Neural progenitor cell (in vitro differentiated cells): ENCODE measurements around the gene ENOSF1. TPM values are rescaled to one million over a fixed set of nuclear protein-coding genes. Genes with fewer than 3 reads are reported as not detected.

Experiments
- DNase-seq: peaks from one replicate; pipeline ENCODE4 v3.0.0-alpha.2; 2016; ENCODE audit warnings: low spot score
- H2AFZ ChIP-seq: fragments of 200-600 bp; sonication (generic); replicated peaks from 2 replicates; pipeline ENCODE4 v1.6.1; 2016; ENCODE audit warnings: antibody characterized with exemption
- H3F3A ChIP-seq: fragments of 200-600 bp; sonication (generic); 2 replicates; pipeline ENCODE4 v1.6.1; 2016; ENCODE audit warnings: antibody characterized with exemption, low read depth
- H3K27ac ChIP-seq: fragments of 200-600 bp; sonication (generic); 2 replicates; pipeline ENCODE4 v1.5.1; 2016; ENCODE audit warnings: mild to moderate bottlenecking
- H3K27me3 ChIP-seq: fragments of 200-600 bp; sonication (generic); 2 replicates; pipeline ENCODE4 v1.6.1; 2016; ENCODE audit warnings: mild to moderate bottlenecking, moderate library complexity
- H3K36me3 ChIP-seq: fragments of 200-600 bp; sonication (generic); 2 replicates; pipeline ENCODE4 v1.5.1; 2016
- H3K4me1 ChIP-seq: fragments of 200-600 bp; sonication (generic); 2 replicates; pipeline ENCODE4 v1.6.1; 2016; ENCODE audit warnings: mixed run types
- H3K4me2 ChIP-seq: fragments of 200-600 bp; sonication (generic); 2 replicates; pipeline ENCODE4 v1.6.1; 2016
- H3K4me3 ChIP-seq: fragments of 200-600 bp; sonication (generic); 2 replicates; pipeline ENCODE4 v1.5.1; 2016
- H3K79me2 ChIP-seq: fragments of 200-600 bp; sonication (generic); 2 replicates; pipeline ENCODE4 v1.6.1; 2016; ENCODE audit warnings: low read depth
- H3K9ac ChIP-seq: fragments of 200-600 bp; sonication (generic); 2 replicates; pipeline ENCODE4 v1.6.1; 2016
- H3K9me3 ChIP-seq: fragments of 200-600 bp; sonication (generic); 2 replicates; pipeline ENCODE4 v1.5.1; 2016; ENCODE audit warnings: low read depth
- H4K20me1 ChIP-seq: fragments of 200-600 bp; sonication (generic); 2 replicates; pipeline ENCODE4 v1.6.1; 2016; ENCODE audit warnings: low read depth
- H3K27ac Mint-ChIP-seq: 3 replicates; pipeline ENCODE4 v1.8.0; 2021; ENCODE audit warnings: mixed read lengths
- H3K27me3 Mint-ChIP-seq: 2 replicates; pipeline ENCODE4 v1.8.0; 2022; ENCODE audit warnings: low read depth, mild to moderate bottlenecking, inconsistent platforms, moderate library complexity, mixed read lengths; ENCODE audit not compliant: insufficient read depth
- H3K36me3 Mint-ChIP-seq: 3 replicates; pipeline ENCODE4 v1.8.0; 2021; ENCODE audit warnings: mixed read lengths
- H3K4me1 Mint-ChIP-seq: 3 replicates; pipeline ENCODE4 v1.8.0; 2021; ENCODE audit warnings: mixed read lengths
- H3K4me3 Mint-ChIP-seq: 3 replicates; pipeline ENCODE4 v1.8.0; 2021; ENCODE audit warnings: mild to moderate bottlenecking, moderate library complexity, mixed read lengths
- H3K9me3 Mint-ChIP-seq: 3 replicates; pipeline ENCODE4 v1.8.0; 2020; ENCODE audit warnings: mixed read lengths
- CTCF ChIP-seq: fragments of 200-600 bp; sonication (generic); IDR thresholded peaks from 2 replicates; pipeline ENCODE4 v1.5.1; 2017; ENCODE audit warnings: antibody characterized with exemption, mild to moderate bottlenecking
- EZH2 ChIP-seq: fragments of 200-600 bp; sonication (generic); IDR thresholded peaks from 2 replicates; pipeline ENCODE4 v1.6.1; 2017; ENCODE audit warnings: antibody characterized with exemption, mild to moderate bottlenecking, moderate library complexity
- EZH2phosphoT487 ChIP-seq: fragments of 200-600 bp; sonication (generic); IDR thresholded peaks from 2 replicates; pipeline ENCODE4 v1.6.1; 2017; ENCODE audit warnings: antibody characterized with exemption
- total RNA-seq: library from RNA; depleted of rRNA; stranded (reverse); fragments of >200 nt; gene quantifications from 2 replicates; pipeline ENCODE4 v1.2.3, GENCODE V29; 2015; ENCODE audit warnings: low replicate concordance

ENOSF1 gene
- total RNA-seq, 1 donor from 2014 or later = 29.7 TPM

GRCh38 chr18:662197-662596 is 50.2 kb downstream of the ENOSF1 start:
- no peak overlapping the region for H3K27ac ChIP-seq
- no peak overlapping the region for H3K9ac ChIP-seq
- Mint-ChIP-seq H3K27ac (no peak overlapping the region), H3K4me3 (no peak overlapping the region), H3K4me1 (peaks cover 15% of the 10 kb centered on the region), H3K9me3 (peaks cover 25% of the 10 kb centered on the region), H3K27me3 (peaks cover 3% of the 10 kb centered on the region), H3K36me3 (peaks cover 49% of the 10 kb centered on the region)
- no peaks in the 10 kb centered on the region for H3K9me3 ChIP-seq
- no peak for TF ChIP-seq EZH2phosphoT487
- no peak for TF ChIP-seq CTCF
- TF ChIP-seq EZH2 = no peak
- DNase-seq = no peak
- H3K4me3 ChIP-seq = no peak overlapping the region
- peaks cover 13% of the 10 kb centered on the region for H3F3A ChIP-seq
- H4K20me1 ChIP-seq = peaks cover 5% of the 10 kb centered on the region
- no peak overlapping the region for H3K4me2 ChIP-seq
- H3K36me3 ChIP-seq = peaks cover 21% of the 10 kb centered on the region
- H2AFZ ChIP-seq = no peak overlapping the region
- peaks cover 49% of the 10 kb centered on the region for H3K79me2 ChIP-seq
- no peaks in the 10 kb centered on the region for H3K27me3 ChIP-seq
- H3K4me1 ChIP-seq = peaks cover 9% of the 10 kb centered on the region

GRCh38 chr18:659597-659996 is 52.8 kb downstream of the ENOSF1 start:
- H3K27me3 ChIP-seq = no peaks in the 10 kb centered on the region
- H3K4me3 Mint-ChIP-seq = peak overlapping the region; percentile 93
- no peak overlapping the region for H3K9ac ChIP-seq
- H3K9me3 Mint-ChIP-seq = peaks cover 17% of the 10 kb centered on the region
- H3K4me1 Mint-ChIP-seq = peaks cover 15% of the 10 kb centered on the region
- H3K4me3 ChIP-seq = no peak overlapping the region
- no peak for DNase-seq
- TF ChIP-seq CTCF (no peak), EZH2 (no peak), EZH2phosphoT487 (no peak)
- no peak overlapping the region for H2AFZ ChIP-seq
- H3K4me2 ChIP-seq = peak overlapping the region; percentile 81
- no peaks in the 10 kb centered on the region for H3K9me3 ChIP-seq
- H3K27me3 Mint-ChIP-seq = peaks cover 3% of the 10 kb centered on the region
- peaks cover 45% of the 10 kb centered on the region for H3K36me3 Mint-ChIP-seq
- peaks cover 9% of the 10 kb centered on the region for H3K4me1 ChIP-seq
- no peak overlapping the region for H3K27ac ChIP-seq
- peaks cover 17% of the 10 kb centered on the region for H3K36me3 ChIP-seq
- H3K27ac Mint-ChIP-seq = no peak overlapping the region
- H3K79me2 ChIP-seq = peaks cover 51% of the 10 kb centered on the region
- H3F3A ChIP-seq = peaks cover 21% of the 10 kb centered on the region
- peaks cover 5% of the 10 kb centered on the region for H4K20me1 ChIP-seq

GRCh38 chr18:658947-659533 is 53.4 kb downstream of the ENOSF1 start:
- H3K9me3 Mint-ChIP-seq = peaks cover 17% of the 10 kb centered on the region
- no peak for TF ChIP-seq EZH2
- no peak for TF ChIP-seq CTCF
- no peak for TF ChIP-seq EZH2phosphoT487
- H3K4me3 Mint-ChIP-seq = peak overlapping the region; percentile 93
- H3K36me3 ChIP-seq = peaks cover 17% of the 10 kb centered on the region
- peak overlapping the region; percentile 81 for H3K4me2 ChIP-seq
- H3K36me3 Mint-ChIP-seq = peaks cover 44% of the 10 kb centered on the region
- DNase-seq = no peak
- no peak overlapping the region for H3K27ac ChIP-seq
- H3K4me1 ChIP-seq = peaks cover 9% of the 10 kb centered on the region
- peaks cover 51% of the 10 kb centered on the region for H3K79me2 ChIP-seq
- H3K4me3 ChIP-seq = peak overlapping the region; percentile 70
- H3K27me3 ChIP-seq = no peaks in the 10 kb centered on the region
- peaks cover 3% of the 10 kb centered on the region for H3K27me3 Mint-ChIP-seq
- H4K20me1 ChIP-seq = peaks cover 5% of the 10 kb centered on the region
- H2AFZ ChIP-seq = no peak overlapping the region
- peak overlapping the region; percentile 25 for H3K27ac Mint-ChIP-seq
- no peaks in the 10 kb centered on the region for H3K9me3 ChIP-seq
- peaks cover 21% of the 10 kb centered on the region for H3F3A ChIP-seq
- H3K9ac ChIP-seq = no peak overlapping the region
- peaks cover 15% of the 10 kb centered on the region for H3K4me1 Mint-ChIP-seq
